ENCODE data around the gene HPSE. TPM values are rescaled to one million over a fixed set of nuclear protein-coding genes. Genes with fewer than 3 reads are reported as not detected.

The HPSE gene
- total and polyA plus RNA-seq, 2 experiments from 2014 or later, result 1.7 to 3.8 TPM

DNA sequence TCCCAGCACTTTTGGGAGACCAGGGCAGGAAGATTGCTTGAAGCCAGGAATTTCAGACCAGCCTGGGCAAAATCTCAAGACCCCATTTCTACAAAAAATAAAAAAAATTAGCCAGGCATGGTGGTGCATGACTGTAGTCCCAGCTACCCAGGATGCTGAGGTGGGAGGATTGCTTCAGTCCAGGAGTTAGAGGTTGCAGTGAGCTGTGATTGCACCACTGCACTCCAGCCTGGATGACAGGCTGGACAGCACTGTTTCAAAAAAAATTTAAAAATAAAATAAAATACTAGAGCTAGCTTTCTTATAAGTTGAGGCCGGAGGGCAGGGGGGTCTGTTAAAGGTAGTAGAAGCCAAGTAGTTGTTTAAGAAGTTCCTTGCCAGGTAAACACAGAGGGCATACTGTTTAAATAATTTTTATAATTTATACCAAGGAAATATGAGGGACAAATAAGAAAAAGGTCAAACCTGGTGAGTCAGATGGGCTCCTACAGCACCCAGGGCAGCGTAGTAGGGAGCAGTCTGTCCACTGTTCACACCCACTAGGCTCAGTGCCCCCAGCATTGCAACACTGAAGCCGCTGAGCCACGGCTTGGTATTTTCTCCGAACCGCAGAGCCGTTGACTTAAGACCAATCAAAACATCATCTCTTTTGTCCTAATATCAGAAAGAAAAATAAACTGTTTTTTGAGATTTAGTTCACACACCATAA, 67.4 kb downstream of the HPSE start:
- Histone ChIP-seq H3K79me2 (no peaks in the 10 kb centered on the region), H2AFZ (no peak overlapping the region), H3K36me3 (replicated peaks; ENCODE audit: insufficient read depth, low read depth) (no peaks in the 10 kb centered on the region), H3K4me3 (no peak overlapping the region), H3K27me3 (no peaks in the 10 kb centered on the region), H3K27ac (no peak overlapping the region), H3K9me2 (replicated peaks; ENCODE audit: insufficient read depth) (no peaks in the 10 kb centered on the region), H4K20me1 (ENCODE audit: insufficient read depth, poor library complexity, severe bottlenecking) (no peaks in the 10 kb centered on the region), H3K4me1 (ENCODE audit: insufficient read depth) (no peaks in the 10 kb centered on the region), H3K4me2 (no peak overlapping the region), H3K9me3 (ENCODE audit: low read depth) (no peaks in the 10 kb centered on the region)
- WGBS (ENCODE audit: low lambda C conversion rate, missing lambda C conversion rate), result 82% methylated on average over 7 of the region's 7 CpGs
- DNase-seq (ENCODE audit: low spot score), result no peak
- TF ChIP-seq, protein P1, sequence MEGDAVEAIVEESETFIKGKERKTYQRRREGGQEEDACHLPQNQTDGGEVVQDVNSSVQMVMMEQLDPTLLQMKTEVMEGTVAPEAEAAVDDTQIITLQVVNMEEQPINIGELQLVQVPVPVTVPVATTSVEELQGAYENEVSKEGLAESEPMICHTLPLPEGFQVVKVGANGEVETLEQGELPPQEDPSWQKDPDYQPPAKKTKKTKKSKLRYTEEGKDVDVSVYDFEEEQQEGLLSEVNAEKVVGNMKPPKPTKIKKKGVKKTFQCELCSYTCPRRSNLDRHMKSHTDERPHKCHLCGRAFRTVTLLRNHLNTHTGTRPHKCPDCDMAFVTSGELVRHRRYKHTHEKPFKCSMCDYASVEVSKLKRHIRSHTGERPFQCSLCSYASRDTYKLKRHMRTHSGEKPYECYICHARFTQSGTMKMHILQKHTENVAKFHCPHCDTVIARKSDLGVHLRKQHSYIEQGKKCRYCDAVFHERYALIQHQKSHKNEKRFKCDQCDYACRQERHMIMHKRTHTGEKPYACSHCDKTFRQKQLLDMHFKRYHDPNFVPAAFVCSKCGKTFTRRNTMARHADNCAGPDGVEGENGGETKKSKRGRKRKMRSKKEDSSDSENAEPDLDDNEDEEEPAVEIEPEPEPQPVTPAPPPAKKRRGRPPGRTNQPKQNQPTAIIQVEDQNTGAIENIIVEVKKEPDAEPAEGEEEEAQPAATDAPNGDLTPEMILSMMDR (IDR thresholded peaks at IDR 0.05; ENCODE audit: poor library complexity), result no peak
- TF ChIP-seq EZH2 (IDR thresholded peaks at IDR 0.05; ENCODE audit: borderline replicate concordance), result no peak
- TF ChIP-seq EZH2phosphoT487 (IDR thresholded peaks at IDR 0.05; ENCODE audit: low read depth, severe bottlenecking, unreplicated experiment), result no peak

DNA sequence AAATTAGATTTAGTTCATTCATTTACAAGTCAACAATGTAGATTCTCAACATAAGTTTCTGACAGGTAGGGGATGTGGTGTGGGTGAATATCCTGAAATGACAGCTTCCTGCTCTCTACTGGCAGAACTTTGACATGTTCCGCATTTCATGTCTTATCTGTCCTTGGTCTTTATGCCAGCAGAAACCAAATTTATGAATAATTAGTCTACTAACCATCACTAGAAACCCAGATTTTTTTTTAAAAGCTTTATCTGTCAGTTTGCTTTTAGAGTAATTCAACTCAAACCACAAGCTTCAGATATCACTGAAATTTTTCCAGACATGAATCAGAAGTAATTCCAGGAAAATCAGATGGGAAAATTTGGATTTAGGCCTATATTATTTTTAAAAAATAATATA, 68.0 kb downstream of the HPSE start:
- no peak overlapping the region for H3K27ac ChIP-seq
- H3K27me3 ChIP-seq, result no peaks in the 10 kb centered on the region
- H3K4me2 ChIP-seq, result no peak overlapping the region
- no peaks in the 10 kb centered on the region for H4K20me1 ChIP-seq (ENCODE audit: insufficient read depth, poor library complexity, severe bottlenecking)
- no peaks in the 10 kb centered on the region for H3K9me3 ChIP-seq (ENCODE audit: low read depth)
- TF ChIP-seq EZH2 (IDR thresholded peaks at IDR 0.05; ENCODE audit: borderline replicate concordance), result no peak
- H3K79me2 ChIP-seq, result no peaks in the 10 kb centered on the region
- H3K4me1 ChIP-seq (ENCODE audit: insufficient read depth), result no peaks in the 10 kb centered on the region
- H3K4me3 ChIP-seq, result no peak overlapping the region
- 97% methylated on average over 1 of the region's 1 CpG for WGBS (ENCODE audit: low lambda C conversion rate, missing lambda C conversion rate)
- no peaks in the 10 kb centered on the region for H3K9me2 ChIP-seq (replicated peaks; ENCODE audit: insufficient read depth)
- H2AFZ ChIP-seq, result no peak overlapping the region
- no peaks in the 10 kb centered on the region for H3K36me3 ChIP-seq (replicated peaks; ENCODE audit: insufficient read depth, low read depth)
- no peak for DNase-seq (ENCODE audit: low spot score)

DNA sequence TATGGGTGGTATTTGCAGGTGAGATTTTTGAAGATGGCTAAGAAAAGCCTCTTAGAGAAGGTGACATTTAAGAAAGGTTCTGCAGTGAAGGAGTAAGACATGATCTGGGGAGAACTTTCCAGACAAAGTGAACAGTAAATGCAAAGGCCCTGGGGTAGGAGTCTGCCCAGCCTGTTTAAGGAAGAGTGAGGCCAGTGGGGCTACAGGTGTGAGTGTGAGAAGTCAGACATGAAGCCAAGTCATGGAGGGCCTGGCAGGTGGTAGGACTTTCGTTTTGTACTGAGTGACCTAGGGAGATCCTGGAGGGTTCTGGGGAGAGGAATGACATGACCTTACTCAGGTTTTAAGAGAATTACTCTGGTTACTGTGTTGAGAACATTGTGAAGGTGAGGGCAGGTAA, 71.5 kb downstream of the HPSE start:
- H3K4me2 ChIP-seq, result no peak overlapping the region
- 86% methylated on average over 1 of the region's 1 CpG for WGBS (ENCODE audit: low lambda C conversion rate, missing lambda C conversion rate)

DNA sequence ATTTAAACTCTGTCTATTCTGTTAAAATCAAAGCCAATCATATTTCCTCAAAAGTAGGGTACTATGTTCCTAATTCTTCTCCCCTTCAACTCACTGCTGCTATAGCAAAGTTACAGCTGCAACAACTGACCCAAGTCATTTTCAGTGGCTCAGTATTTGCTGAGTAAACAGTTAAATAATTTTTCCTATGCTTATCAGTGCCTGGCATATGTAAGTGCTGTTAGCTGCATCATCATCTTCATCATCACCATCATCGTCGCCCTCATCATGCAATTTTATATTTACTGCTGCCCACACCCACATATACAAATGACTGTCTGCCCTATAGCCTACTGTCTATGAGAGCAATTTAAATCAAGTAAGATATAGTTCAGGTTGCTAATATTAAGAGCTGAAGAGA, 72.0 kb downstream of the HPSE start:
- no peaks in the 10 kb centered on the region for H3K79me2 ChIP-seq
- DNase-seq (ENCODE audit: low spot score), result no peak
- H3K4me1 ChIP-seq (ENCODE audit: insufficient read depth), result no peaks in the 10 kb centered on the region
- no peak overlapping the region for H3K4me2 ChIP-seq
- WGBS (ENCODE audit: low lambda C conversion rate, missing lambda C conversion rate), result 80% methylated on average over 2 of the region's 2 CpGs
- no peaks in the 10 kb centered on the region for H3K9me2 ChIP-seq (replicated peaks; ENCODE audit: insufficient read depth)
- no peak overlapping the region for H3K27ac ChIP-seq
- no peak overlapping the region for H2AFZ ChIP-seq
- no peaks in the 10 kb centered on the region for H3K36me3 ChIP-seq (replicated peaks; ENCODE audit: insufficient read depth, low read depth)
- H4K20me1 ChIP-seq (ENCODE audit: insufficient read depth, poor library complexity, severe bottlenecking), result no peaks in the 10 kb centered on the region
- TF ChIP-seq EZH2 (IDR thresholded peaks at IDR 0.05; ENCODE audit: borderline replicate concordance) (no peak), EZH2phosphoT487 (IDR thresholded peaks at IDR 0.05; ENCODE audit: low read depth, severe bottlenecking, unreplicated experiment) (no peak)
- TF ChIP-seq, protein P1 (IDR thresholded peaks at IDR 0.05; ENCODE audit: poor library complexity), result no peak
- H3K4me3 ChIP-seq, result no peak overlapping the region
- no peaks in the 10 kb centered on the region for H3K9me3 ChIP-seq (ENCODE audit: low read depth)
- H3K27me3 ChIP-seq, result no peaks in the 10 kb centered on the region

More for the DNA sequence above, 71.5 kb downstream of the HPSE start:
- TF ChIP-seq EZH2 (IDR thresholded peaks at IDR 0.05; ENCODE audit: borderline replicate concordance) (no peak), EZH2phosphoT487 (IDR thresholded peaks at IDR 0.05; ENCODE audit: low read depth, severe bottlenecking, unreplicated experiment) (no peak)
- TF ChIP-seq, protein P1 (IDR thresholded peaks at IDR 0.05; ENCODE audit: poor library complexity), result no peak
- no peaks in the 10 kb centered on the region for H3K9me2 ChIP-seq (replicated peaks; ENCODE audit: insufficient read depth)
- H2AFZ ChIP-seq, result no peak overlapping the region
- no peaks in the 10 kb centered on the region for H3K79me2 ChIP-seq
- no peak overlapping the region for H3K4me3 ChIP-seq
- no peaks in the 10 kb centered on the region for H4K20me1 ChIP-seq (ENCODE audit: insufficient read depth, poor library complexity, severe bottlenecking)
- H3K27me3 ChIP-seq, result no peaks in the 10 kb centered on the region
- no peak overlapping the region for H3K27ac ChIP-seq
- no peaks in the 10 kb centered on the region for H3K4me1 ChIP-seq (ENCODE audit: insufficient read depth)
- H3K36me3 ChIP-seq (replicated peaks; ENCODE audit: insufficient read depth, low read depth), result no peaks in the 10 kb centered on the region
- no peak for DNase-seq (ENCODE audit: low spot score)
- no peaks in the 10 kb centered on the region for H3K9me3 ChIP-seq (ENCODE audit: low read depth)

Data from hepatocyte (in vitro differentiated cells).